Uterus (tissue), 2 donors: ENCODE measurements around the gene ZDHHC22.

Experiments
- POLR2A ChIP-seq, 2 donors: fragments of 450-650 bp; IDR thresholded peaks; one replicate each; pipeline ENCODE4 v1.6.1; 2016; ENCODE audit warnings: antibody characterized with exemption in 2 of 2, mild to moderate bottlenecking in 1 of 2, moderate library complexity in 1 of 2
- TF ChIP-seq, protein P1 (sequence below), 4 experiments: fragments of 200-600 bp in 2 of 4; fragments of 450-650 bp in 2 of 4; sonication (generic) in 2 of 4; IDR thresholded peaks; one replicate each; pipeline ENCODE4 v1.5.1; 2016 to 2019; ENCODE audit warnings: antibody characterized with exemption in 4 of 4, mild to moderate bottlenecking in 2 of 4, moderate library complexity in 1 of 4

DNA sequence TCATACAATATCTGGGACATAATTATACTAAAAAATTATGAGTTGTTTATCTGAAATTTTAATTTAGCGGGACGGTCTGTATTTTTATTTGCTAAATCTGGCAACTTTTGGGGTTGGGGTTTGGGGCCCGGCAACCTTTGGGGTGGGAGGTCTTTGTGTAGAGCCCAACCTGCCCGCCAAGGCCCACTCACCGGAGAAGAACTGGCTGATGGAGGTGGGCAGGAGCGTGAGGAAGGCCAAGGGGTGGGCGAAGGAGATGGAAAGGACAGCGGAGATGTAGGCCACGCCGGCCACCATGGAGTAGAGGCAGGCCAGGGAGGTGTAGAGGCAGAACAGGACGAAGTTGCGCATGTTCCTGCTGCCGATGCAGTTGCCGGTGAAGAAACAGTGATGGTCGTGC is 2.6 kb downstream of the ZDHHC22 start:
- TF ChIP-seq, protein P1, sequence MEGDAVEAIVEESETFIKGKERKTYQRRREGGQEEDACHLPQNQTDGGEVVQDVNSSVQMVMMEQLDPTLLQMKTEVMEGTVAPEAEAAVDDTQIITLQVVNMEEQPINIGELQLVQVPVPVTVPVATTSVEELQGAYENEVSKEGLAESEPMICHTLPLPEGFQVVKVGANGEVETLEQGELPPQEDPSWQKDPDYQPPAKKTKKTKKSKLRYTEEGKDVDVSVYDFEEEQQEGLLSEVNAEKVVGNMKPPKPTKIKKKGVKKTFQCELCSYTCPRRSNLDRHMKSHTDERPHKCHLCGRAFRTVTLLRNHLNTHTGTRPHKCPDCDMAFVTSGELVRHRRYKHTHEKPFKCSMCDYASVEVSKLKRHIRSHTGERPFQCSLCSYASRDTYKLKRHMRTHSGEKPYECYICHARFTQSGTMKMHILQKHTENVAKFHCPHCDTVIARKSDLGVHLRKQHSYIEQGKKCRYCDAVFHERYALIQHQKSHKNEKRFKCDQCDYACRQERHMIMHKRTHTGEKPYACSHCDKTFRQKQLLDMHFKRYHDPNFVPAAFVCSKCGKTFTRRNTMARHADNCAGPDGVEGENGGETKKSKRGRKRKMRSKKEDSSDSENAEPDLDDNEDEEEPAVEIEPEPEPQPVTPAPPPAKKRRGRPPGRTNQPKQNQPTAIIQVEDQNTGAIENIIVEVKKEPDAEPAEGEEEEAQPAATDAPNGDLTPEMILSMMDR (IDR thresholded peaks at IDR 0.05), result no peak
- TF ChIP-seq POLR2A (IDR thresholded peaks at IDR 0.05), result no peak
